Measurements from ENCODE around the gene OSBPL5. TPM values are rescaled to one million over a fixed set of nuclear protein-coding genes. Genes with fewer than 3 reads are reported as not detected.

Gene OSBPL5
- total RNA-seq, 4 donors from 2014 or later = 43.4 to 75.2 (median 56.8) TPM

- H3K4me1 ChIP-seq = peaks cover 51% of the 10 kb centered on the region
- H3K27me3 ChIP-seq = no peaks in the 10 kb centered on the region
- no peaks in the 10 kb centered on the region for H3K9me3 ChIP-seq
- no peak overlapping the region for H3K27ac ChIP-seq
- TF ChIP-seq CTCF (IDR thresholded peaks at IDR 0.05) (no peak), POLR2AphosphoS5 (IDR thresholded peaks at IDR 0.05) (no peak), POLR2A (IDR thresholded peaks at IDR 0.05) (no peak), EP300 (IDR thresholded peaks at IDR 0.05) (no peak)
- WGBS = 71% methylated on average over 20 of the region's 24 CpGs
- no peak overlapping the region for H3K4me3 ChIP-seq
- DNase-seq (ENCODE audit: low spot score in 2 of 2) = no peak
- H3K36me3 ChIP-seq = peaks cover 15% of the 10 kb centered on the region
Measured at GRCh38 chr11:3148990-3149851, 15.9 kb downstream of the OSBPL5 start.

GRCh38 chr11:3148255-3148989 lies 16.7 kb downstream of the OSBPL5 start:
- 90% methylated on average over 18 of the region's 19 CpGs for WGBS
- Histone ChIP-seq H3K9me3 (no peaks in the 10 kb centered on the region), H3K36me3 (peaks cover 15% of the 10 kb centered on the region), H3K27ac (no peak overlapping the region), H3K4me1 (peaks cover 43% of the 10 kb centered on the region), H3K27me3 (no peaks in the 10 kb centered on the region), H3K4me3 (no peak overlapping the region)
- DNase-seq (ENCODE audit: low spot score in 2 of 2) = no peak
- no peak for TF ChIP-seq POLR2A (IDR thresholded peaks at IDR 0.05)
- TF ChIP-seq EP300 (IDR thresholded peaks at IDR 0.05) = no peak
- TF ChIP-seq CTCF (IDR thresholded peaks at IDR 0.05) = no peak
- no peak for TF ChIP-seq POLR2AphosphoS5 (IDR thresholded peaks at IDR 0.05)

- H3K27ac ChIP-seq = peak overlapping the region; percentile 42
- no peaks in the 10 kb centered on the region for H3K9me3 ChIP-seq
- H3K4me1 ChIP-seq = peaks cover 36% of the 10 kb centered on the region
- H3K36me3 ChIP-seq = peaks cover 17% of the 10 kb centered on the region
- H3K4me3 ChIP-seq = no peak overlapping the region
- 83% methylated on average over 19 of the region's 21 CpGs for WGBS
- no peaks in the 10 kb centered on the region for H3K27me3 ChIP-seq
- TF ChIP-seq EP300 (IDR thresholded peaks at IDR 0.05) (no peak), CTCF (IDR thresholded peaks at IDR 0.05) (no peak), POLR2AphosphoS5 (IDR thresholded peaks at IDR 0.05) (no peak), POLR2A (IDR thresholded peaks at IDR 0.05) (no peak)
- DNase-seq (ENCODE audit: low spot score in 2 of 2) = no peak
Measured at GRCh38 chr11:3147626-3148025, 17.5 kb downstream of the OSBPL5 start.

- Histone ChIP-seq H3K9me3 (no peaks in the 10 kb centered on the region), H3K4me3 (no peak overlapping the region), H3K27ac (peak overlapping the region; percentile 42), H3K36me3 (peaks cover 17% of the 10 kb centered on the region), H3K4me1 (peaks cover 33% of the 10 kb centered on the region), H3K27me3 (no peaks in the 10 kb centered on the region)
- 39% methylated on average over 7 of the region's 17 CpGs for WGBS
- DNase-seq (ENCODE audit: low spot score in 2 of 2) = no peak
- TF ChIP-seq EP300 (IDR thresholded peaks at IDR 0.05) (no peak), POLR2A (IDR thresholded peaks at IDR 0.05) (no peak), CTCF (IDR thresholded peaks at IDR 0.05) (no peak), POLR2AphosphoS5 (IDR thresholded peaks at IDR 0.05) (no peak)
Measured at GRCh38 chr11:3147257-3147619, 17.9 kb downstream of the OSBPL5 start.
